MCF 10A (cell line): ENCODE measurements around the gene SPATA31C1. TPM values are rescaled to one million over a fixed set of nuclear protein-coding genes. Genes with fewer than 3 reads are reported as not detected.
A peak's percentile ranks its signal among the peaks of the same experiment; 100 is the strongest.

Experiments used
- BruUV-seq: library from RNA; stranded (reverse); fragments of 400-500 nt; replicated peaks from 2 replicates; lab custom pipeline; 2021; lab: Mats Ljungman, UMichigan
- CTCF ChIA-PET: fragments of 300-600 bp; sonication (Branson Sonifier 250); formaldehyde crosslinking; extraction: SDS; loops from one replicate; lab custom pipeline; 2021; ENCODE audit warnings: antibody characterized with exemption, inconsistent platforms; lab: Yijun Ruan, JAX
- POLR2A ChIA-PET: fragments of 300-600, 350-650 bp; sonication (Branson Sonifier 250); formaldehyde crosslinking; extraction: SDS; loops from one replicate; lab custom pipeline; 2020; ENCODE audit warnings: antibody characterized with exemption, inconsistent platforms; lab: Yijun Ruan, JAX
- DNase-seq: peaks from one replicate; pipeline ENCODE4 v3.0.0-alpha.2; 2018; ENCODE audit not compliant: unreplicated experiment
- H3K27ac Mint-ChIP-seq: one replicate; pipeline ENCODE4 v1.8.0; 2022; ENCODE audit warnings: mild to moderate bottlenecking, low read depth, mixed read lengths; ENCODE audit not compliant: unreplicated experiment
- H3K27me3 Mint-ChIP-seq: one replicate; pipeline ENCODE4 v1.8.0; 2022; ENCODE audit warnings: mixed read lengths; ENCODE audit not compliant: insufficient read depth, unreplicated experiment
- H3K36me3 Mint-ChIP-seq: one replicate; pipeline ENCODE4 v1.8.0; 2022; ENCODE audit warnings: mild to moderate bottlenecking, moderate library complexity, mixed read lengths; ENCODE audit not compliant: insufficient read depth, unreplicated experiment
- H3K4me1 Mint-ChIP-seq: one replicate; pipeline ENCODE4 v1.8.0; 2022; ENCODE audit warnings: mixed read lengths; ENCODE audit not compliant: insufficient read depth, unreplicated experiment
- H3K4me3 Mint-ChIP-seq: one replicate; pipeline ENCODE4 v1.8.0; 2022; ENCODE audit warnings: mild to moderate bottlenecking, moderate library complexity, mixed read lengths; ENCODE audit not compliant: unreplicated experiment
- H3K9me3 Mint-ChIP-seq: one replicate; pipeline ENCODE4 v1.8.0; 2022; ENCODE audit warnings: mixed read lengths; ENCODE audit not compliant: unreplicated experiment
- CTCF ChIP-seq: fragments of 200-600 bp; IDR thresholded peaks from one replicate; pipeline ENCODE4 v1.8.0; 2022; ENCODE audit warnings: antibody characterized with exemption, mild to moderate bottlenecking; ENCODE audit not compliant: unreplicated experiment
- intact Hi-C: fragments of 100-400 bp; cut with micrococcal nuclease; formaldehyde crosslinking; loops from 2 replicates; pipeline ENCODE4 v1.14.1; 2022
- total RNA-seq: library from RNA; stranded (reverse); gene quantifications from 2 replicates; pipeline ENCODE4 v1.2.3, GENCODE V29; 2022

SPATA31C1 gene
- total RNA-seq, 1 experiment from 2014 or later: not detected

GRCh38 chr9:87871425-87872078, 46.2 kb upstream of the SPATA31C1 start:
- CTCF ChIA-PET: interaction anchor here (0.5 kb wide), 1 partner anchor 516 kb away, joined by 3 read pairs; no protein-coding TSS in a partner anchor
- intact Hi-C loops: no loop called here
- no peaks in the 10 kb centered on the region for H3K27me3 Mint-ChIP-seq
- no peak overlapping the region for H3K4me3 Mint-ChIP-seq
- peaks cover 11% of the 10 kb centered on the region for H3K9me3 Mint-ChIP-seq
- no peak for TF ChIP-seq CTCF
- H3K27ac Mint-ChIP-seq: no peak overlapping the region
- H3K4me1 Mint-ChIP-seq: peaks cover 6% of the 10 kb centered on the region
- POLR2A ChIA-PET: no interaction called here
- no peak for DNase-seq
- H3K36me3 Mint-ChIP-seq: no peaks in the 10 kb centered on the region
- no TSS peak for BruUV-seq

GRCh38 chr9:87872079-87872624, 45.6 kb upstream of the SPATA31C1 start:
- Mint-ChIP-seq H3K27ac (no peak overlapping the region), H3K4me1 (peaks cover 6% of the 10 kb centered on the region), H3K4me3 (no peak overlapping the region), H3K9me3 (peaks cover 11% of the 10 kb centered on the region), H3K36me3 (no peaks in the 10 kb centered on the region), H3K27me3 (no peaks in the 10 kb centered on the region)
- DNase-seq: peak; percentile 8
- ChIA-PET POLR2A (no interaction called here), CTCF (interaction anchor here (0.5 kb wide), 1 partner anchor 517 kb away, joined by 3 read pairs; no protein-coding TSS in a partner anchor)
- no peak for TF ChIP-seq CTCF
- no TSS peak for BruUV-seq
- intact Hi-C loops: no loop called here

- TF ChIP-seq CTCF: no peak
- no peak overlapping the region for H3K27ac Mint-ChIP-seq
- H3K9me3 Mint-ChIP-seq: peaks cover 11% of the 10 kb centered on the region
- H3K36me3 Mint-ChIP-seq: no peaks in the 10 kb centered on the region
- CTCF ChIA-PET: no interaction called here
- intact Hi-C loops: no loop called here
- H3K4me3 Mint-ChIP-seq: no peak overlapping the region
- POLR2A ChIA-PET: interaction anchor here (0.6 kb wide), 1 partner anchor 155 kb away, joined by 3 read pairs; no protein-coding TSS in a partner anchor
- H3K4me1 Mint-ChIP-seq: peaks cover 10% of the 10 kb centered on the region
- H3K27me3 Mint-ChIP-seq: no peaks in the 10 kb centered on the region
- BruUV-seq: no TSS peak
- no peak for DNase-seq
Observed at GRCh38 chr9:87873607-87874303, 44.0 kb upstream of the SPATA31C1 start.

- no peak overlapping the region for H3K27ac Mint-ChIP-seq
Observed at GRCh38 chr9:87874304-87874623, 43.5 kb upstream of the SPATA31C1 start.

More at GRCh38 chr9:87874304-87874623, 43.5 kb upstream of the SPATA31C1 start:
- Mint-ChIP-seq H3K36me3 (no peaks in the 10 kb centered on the region), H3K4me1 (peaks cover 12% of the 10 kb centered on the region), H3K27me3 (no peaks in the 10 kb centered on the region), H3K4me3 (no peak overlapping the region), H3K9me3 (peaks cover 10% of the 10 kb centered on the region)
- ChIA-PET CTCF (no interaction called here), POLR2A (no interaction called here)
- BruUV-seq: no TSS peak
- no peak for DNase-seq
- intact Hi-C loops: no loop called here
- no peak for TF ChIP-seq CTCF
